IMR-90 (cell line): ENCODE data around the gene AKR1D1.

ENCODE experiments used
- BHLHE40 ChIP-seq: fragments of 150-350 bp; IDR thresholded peaks from 2 replicates; pipeline ENCODE4 v1.6.1; 2016; ENCODE audit warnings: mild to moderate bottlenecking, low read depth, low read length
- CEBPB ChIP-seq: IDR thresholded peaks from 2 replicates; pipeline ENCODE4 v1.6.1; 2012; ENCODE audit warnings: low read depth, low read length, improper control_type of control experiment
- CHD1 ChIP-seq: IDR thresholded peaks from 2 replicates; pipeline ENCODE4 v1.6.1; 2012; ENCODE audit warnings: low read depth, low read length, improper control_type of control experiment
- MAFK ChIP-seq: IDR thresholded peaks from 2 replicates; pipeline ENCODE4 v1.6.1; 2012; ENCODE audit warnings: low read depth, low read length, improper control_type of control experiment
- MXI1 ChIP-seq: IDR thresholded peaks from 2 replicates; pipeline ENCODE4 v1.6.1; 2012; ENCODE audit warnings: low read depth, mild to moderate bottlenecking, low read length, moderate library complexity, borderline replicate concordance
- NFE2L2 ChIP-seq: fragments of 150-350 bp; IDR thresholded peaks from 2 replicates; pipeline ENCODE4 v1.6.1; 2016; ENCODE audit warnings: low read depth, mild to moderate bottlenecking, low read length
- POLR2A ChIP-seq: IDR thresholded peaks from 2 replicates; pipeline ENCODE4 v1.6.1; 2012; ENCODE audit warnings: mild to moderate bottlenecking, low read depth, low read length
- RAD21 ChIP-seq: IDR thresholded peaks from 2 replicates; pipeline ENCODE4 v1.6.1; 2012; ENCODE audit warnings: low read length, improper control_type of control experiment
- RFX5 ChIP-seq: IDR thresholded peaks from 2 replicates; pipeline ENCODE4 v1.8.0; 2012; ENCODE audit warnings: low read depth, mild to moderate bottlenecking, low read length, moderate library complexity
- SMC3 ChIP-seq: fragments of 150-350 bp; IDR thresholded peaks from 2 replicates; pipeline ENCODE4 v1.6.1; 2016; ENCODE audit warnings: low read depth, mild to moderate bottlenecking, antibody characterized with exemption, low read length, moderate library complexity
- TF ChIP-seq, protein P1 (sequence below): conservative IDR thresholded peaks from 2 replicates; pipeline ENCODE4 v1.5.1; 2012; ENCODE audit warnings: mild to moderate bottlenecking, low read depth, low read length, improper control_type of control experiment
- TF ChIP-seq, protein P2 (sequence below): fragments of 150-350 bp; IDR thresholded peaks from 2 replicates; pipeline ENCODE4 v1.6.1; 2017; ENCODE audit warnings: mild to moderate bottlenecking, antibody characterized with exemption, low read length, low read depth

DNA sequence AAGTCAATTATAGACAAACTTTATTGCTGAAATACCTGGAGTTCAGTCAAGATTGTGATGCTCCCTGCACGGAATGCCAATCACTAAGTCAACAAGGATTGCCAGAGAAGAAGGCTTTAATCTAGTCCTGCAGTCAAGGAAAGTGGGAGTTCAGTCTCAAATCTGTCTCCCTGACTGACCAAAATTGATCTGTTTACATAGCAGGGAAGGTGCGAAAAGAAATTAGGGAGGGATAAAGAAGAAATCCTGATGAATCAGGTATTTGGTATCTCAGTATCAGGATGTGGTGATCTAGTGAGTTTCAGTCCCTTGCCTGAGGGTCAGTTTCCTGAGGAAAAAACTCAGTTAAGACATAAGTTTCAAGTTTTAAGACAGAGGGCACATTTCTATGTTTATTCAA lies 2.1 kb upstream of the AKR1D1 start:
- TF ChIP-seq, protein P1, sequence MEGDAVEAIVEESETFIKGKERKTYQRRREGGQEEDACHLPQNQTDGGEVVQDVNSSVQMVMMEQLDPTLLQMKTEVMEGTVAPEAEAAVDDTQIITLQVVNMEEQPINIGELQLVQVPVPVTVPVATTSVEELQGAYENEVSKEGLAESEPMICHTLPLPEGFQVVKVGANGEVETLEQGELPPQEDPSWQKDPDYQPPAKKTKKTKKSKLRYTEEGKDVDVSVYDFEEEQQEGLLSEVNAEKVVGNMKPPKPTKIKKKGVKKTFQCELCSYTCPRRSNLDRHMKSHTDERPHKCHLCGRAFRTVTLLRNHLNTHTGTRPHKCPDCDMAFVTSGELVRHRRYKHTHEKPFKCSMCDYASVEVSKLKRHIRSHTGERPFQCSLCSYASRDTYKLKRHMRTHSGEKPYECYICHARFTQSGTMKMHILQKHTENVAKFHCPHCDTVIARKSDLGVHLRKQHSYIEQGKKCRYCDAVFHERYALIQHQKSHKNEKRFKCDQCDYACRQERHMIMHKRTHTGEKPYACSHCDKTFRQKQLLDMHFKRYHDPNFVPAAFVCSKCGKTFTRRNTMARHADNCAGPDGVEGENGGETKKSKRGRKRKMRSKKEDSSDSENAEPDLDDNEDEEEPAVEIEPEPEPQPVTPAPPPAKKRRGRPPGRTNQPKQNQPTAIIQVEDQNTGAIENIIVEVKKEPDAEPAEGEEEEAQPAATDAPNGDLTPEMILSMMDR = no peak
- TF ChIP-seq BHLHE40 (no peak), CHD1 (no peak), RFX5 (no peak), SMC3 (no peak), POLR2A (no peak), NFE2L2 (no peak), MXI1 (no peak), MAFK (no peak), RAD21 (no peak), CEBPB (no peak)
- TF ChIP-seq, protein P2, sequence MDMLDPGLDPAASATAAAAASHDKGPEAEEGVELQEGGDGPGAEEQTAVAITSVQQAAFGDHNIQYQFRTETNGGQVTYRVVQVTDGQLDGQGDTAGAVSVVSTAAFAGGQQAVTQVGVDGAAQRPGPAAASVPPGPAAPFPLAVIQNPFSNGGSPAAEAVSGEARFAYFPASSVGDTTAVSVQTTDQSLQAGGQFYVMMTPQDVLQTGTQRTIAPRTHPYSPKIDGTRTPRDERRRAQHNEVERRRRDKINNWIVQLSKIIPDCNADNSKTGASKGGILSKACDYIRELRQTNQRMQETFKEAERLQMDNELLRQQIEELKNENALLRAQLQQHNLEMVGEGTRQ = no peak
